DMS79 (cell line): ENCODE results near the gene TFDP1.

ENCODE experiments used
- DNase-seq: peaks from one replicate; lab custom pipeline; 2025; lab: John Stamatoyannopoulos, UW

Gene TFDP1

GRCh38 chr13:113665597-113666328, 81.2 kb downstream of the TFDP1 start:
- DNase-seq, result no peak

GRCh38 chr13:113666329-113666670, 81.7 kb downstream of the TFDP1 start:
- DNase-seq, result no peak

GRCh38 chr13:113666951-113667701, 82.6 kb downstream of the TFDP1 start, which contains the start of gene GRK1:
Gene GRK1, plus strand, starts transcription at chr13:113667219. Its CDS starts 168 bp downstream, at chr13:113667387.
- no peak for DNase-seq

GRCh38 chr13:113667771-113668490, 83.4 kb downstream of the TFDP1 start:
- no peak for DNase-seq

GRCh38 chr13:113668491-113668971, 84.0 kb downstream of the TFDP1 start:
- no peak for DNase-seq

- DNase-seq, result no peak
Observed at GRCh38 chr13:113669231-113669754, 84.7 kb downstream of the TFDP1 start.

- DNase-seq, result no peak
Observed at GRCh38 chr13:113669755-113670341, 85.3 kb downstream of the TFDP1 start.

- no peak for DNase-seq
Observed at GRCh38 chr13:113670541-113670940, 86.0 kb downstream of the TFDP1 start.

- no peak for DNase-seq
Observed at GRCh38 chr13:113671066-113672001, 86.8 kb downstream of the TFDP1 start.

- no peak for DNase-seq
Observed at GRCh38 chr13:113672002-113672651, 87.6 kb downstream of the TFDP1 start.
